GM19455 (cell line): ENCODE results near the gene DDX25.

Experiments
- ATAC-seq: cut with Tn5 transposase; IDR thresholded peaks from one replicate; pipeline ENCODE4 v1.9.1; 2021; ENCODE audit not compliant: unreplicated experiment

DDX25 gene

GRCh38 chr11:125968354-125968753 lies 64.0 kb downstream of the DDX25 start:
- no peak for ATAC-seq

- no peak for ATAC-seq
Measured at GRCh38 chr11:125971618-125972017, 67.3 kb downstream of the DDX25 start.

GRCh38 chr11:125974284-125974683 lies 70.0 kb downstream of the DDX25 start:
- no peak for ATAC-seq

GRCh38 chr11:125975634-125976033 lies 71.3 kb downstream of the DDX25 start:
- ATAC-seq: no peak

GRCh38 chr11:125976156-125976555 lies 71.8 kb downstream of the DDX25 start:
- ATAC-seq: no peak

GRCh38 chr11:125977333-125977732 lies 73.0 kb downstream of the DDX25 start:
- no peak for ATAC-seq

- no peak for ATAC-seq
Measured at GRCh38 chr11:125978181-125978716, 73.9 kb downstream of the DDX25 start.
